Endothelial cell of umbilical vein (primary cell): ENCODE results near the gene KNTC1.
A peak's percentile ranks its signal among the peaks of the same experiment; 100 is the strongest.

Source experiments
- EZH2 ChIP-seq: IDR thresholded peaks from 2 replicates; pipeline ENCODE4 v1.6.1; 2012; ENCODE audit warnings: borderline replicate concordance, low read depth, mild to moderate bottlenecking, moderate library complexity, low read length, inconsistent platforms; ENCODE audit not compliant: severe bottlenecking
- JUN ChIP-seq: IDR thresholded peaks from 2 replicates; pipeline ENCODE4 v1.6.1; 2011; ENCODE audit warnings: borderline replicate concordance, low read depth; ENCODE audit not compliant: insufficient read length, insufficient read depth
- MYC ChIP-seq: IDR thresholded peaks from one replicate; pipeline ENCODE4 v1.6.1; 2011; ENCODE audit warnings: mild to moderate bottlenecking, low read depth, low read length
- POLR2A ChIP-seq: IDR thresholded peaks from 2 replicates; pipeline ENCODE4 v1.6.1; 2012; ENCODE audit warnings: low read depth, mild to moderate bottlenecking, control low read depth, low read length
- POLR2AphosphoS5 ChIP-seq: IDR thresholded peaks from 2 replicates; pipeline ENCODE4 v1.6.1; 2012; ENCODE audit warnings: low read depth, mild to moderate bottlenecking, control low read depth, low read length, moderate library complexity; ENCODE audit not compliant: insufficient read depth
- TF ChIP-seq, protein P1 (sequence below), 2 donors: IDR thresholded peaks; 1 replicate in 1 of 2; 2 replicates in 1 of 2; pipeline ENCODE4 v1.5.1; 2011; ENCODE audit warnings: low read length in 2 of 2, mild to moderate bottlenecking in 2 of 2, moderate library complexity in 2 of 2, control low read depth in 1 of 2, inconsistent platforms in 1 of 2, low read depth in 1 of 2; ENCODE audit not compliant: insufficient read depth in 1 of 2; ENCODE audit errors: extremely low read depth in 1 of 2
- TF ChIP-seq, protein P2 (sequence below): IDR thresholded peaks from 2 replicates; pipeline ENCODE4 v1.6.1; 2011; ENCODE audit not compliant: insufficient read depth, insufficient read length

DNA sequence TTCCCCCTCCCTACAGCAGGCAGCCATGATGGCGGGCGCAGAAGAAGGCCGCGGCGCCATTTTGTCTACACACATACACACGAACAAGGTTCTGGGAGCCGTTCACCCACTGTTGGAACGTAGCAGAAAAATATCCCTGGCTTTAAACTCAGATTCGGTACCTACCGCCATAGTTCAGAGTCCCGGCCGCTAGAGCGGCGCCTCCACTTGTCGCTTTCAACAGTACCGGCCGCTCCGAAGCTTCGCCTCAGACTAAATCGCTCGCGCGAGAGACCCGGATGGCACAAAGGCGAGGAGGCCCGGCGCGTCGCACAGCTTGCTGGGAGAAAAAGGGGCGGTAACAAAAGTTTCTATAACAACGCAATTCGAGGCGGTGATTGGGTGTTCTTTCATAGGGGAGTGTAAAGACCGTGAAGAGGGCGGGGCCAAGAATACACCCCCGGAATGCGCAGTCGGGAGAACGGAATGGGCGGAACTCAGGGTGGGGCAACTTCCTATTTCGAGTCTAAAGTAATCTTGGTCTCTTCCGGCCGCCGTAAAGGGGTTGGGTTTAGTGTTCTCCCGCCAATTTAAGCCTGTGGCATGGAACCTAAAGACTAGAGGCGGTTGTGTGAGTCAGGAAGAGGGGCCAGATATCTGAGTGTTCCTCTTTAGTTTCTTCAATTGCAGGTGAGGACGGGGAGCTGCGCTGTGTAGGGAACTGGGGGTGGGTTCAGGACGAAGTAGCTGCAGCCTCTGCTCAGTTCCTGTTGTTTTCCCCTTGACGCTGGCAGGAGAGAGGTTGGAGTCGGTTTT lies at the start of gene KNTC1, which contains the start of gene RSRC2:
- TF ChIP-seq EZH2 (no peak), POLR2A (peak; percentile 99), POLR2AphosphoS5 (peak; percentile 99), MYC (peak; percentile 49), JUN (no peak)
- TF ChIP-seq, protein P1, sequence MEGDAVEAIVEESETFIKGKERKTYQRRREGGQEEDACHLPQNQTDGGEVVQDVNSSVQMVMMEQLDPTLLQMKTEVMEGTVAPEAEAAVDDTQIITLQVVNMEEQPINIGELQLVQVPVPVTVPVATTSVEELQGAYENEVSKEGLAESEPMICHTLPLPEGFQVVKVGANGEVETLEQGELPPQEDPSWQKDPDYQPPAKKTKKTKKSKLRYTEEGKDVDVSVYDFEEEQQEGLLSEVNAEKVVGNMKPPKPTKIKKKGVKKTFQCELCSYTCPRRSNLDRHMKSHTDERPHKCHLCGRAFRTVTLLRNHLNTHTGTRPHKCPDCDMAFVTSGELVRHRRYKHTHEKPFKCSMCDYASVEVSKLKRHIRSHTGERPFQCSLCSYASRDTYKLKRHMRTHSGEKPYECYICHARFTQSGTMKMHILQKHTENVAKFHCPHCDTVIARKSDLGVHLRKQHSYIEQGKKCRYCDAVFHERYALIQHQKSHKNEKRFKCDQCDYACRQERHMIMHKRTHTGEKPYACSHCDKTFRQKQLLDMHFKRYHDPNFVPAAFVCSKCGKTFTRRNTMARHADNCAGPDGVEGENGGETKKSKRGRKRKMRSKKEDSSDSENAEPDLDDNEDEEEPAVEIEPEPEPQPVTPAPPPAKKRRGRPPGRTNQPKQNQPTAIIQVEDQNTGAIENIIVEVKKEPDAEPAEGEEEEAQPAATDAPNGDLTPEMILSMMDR (IDR thresholded peaks at IDR 0.05; ENCODE audit: extremely low read depth in 1 of 2, insufficient read depth in 1 of 2, low read depth in 1 of 2, low read length in 2 of 2), result no peak
- TF ChIP-seq, protein P2, sequence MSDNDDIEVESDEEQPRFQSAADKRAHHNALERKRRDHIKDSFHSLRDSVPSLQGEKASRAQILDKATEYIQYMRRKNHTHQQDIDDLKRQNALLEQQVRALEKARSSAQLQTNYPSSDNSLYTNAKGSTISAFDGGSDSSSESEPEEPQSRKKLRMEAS, result no peak
